Measurements from ENCODE around the gene PPP1R26.

The PPP1R26 gene

DNA sequence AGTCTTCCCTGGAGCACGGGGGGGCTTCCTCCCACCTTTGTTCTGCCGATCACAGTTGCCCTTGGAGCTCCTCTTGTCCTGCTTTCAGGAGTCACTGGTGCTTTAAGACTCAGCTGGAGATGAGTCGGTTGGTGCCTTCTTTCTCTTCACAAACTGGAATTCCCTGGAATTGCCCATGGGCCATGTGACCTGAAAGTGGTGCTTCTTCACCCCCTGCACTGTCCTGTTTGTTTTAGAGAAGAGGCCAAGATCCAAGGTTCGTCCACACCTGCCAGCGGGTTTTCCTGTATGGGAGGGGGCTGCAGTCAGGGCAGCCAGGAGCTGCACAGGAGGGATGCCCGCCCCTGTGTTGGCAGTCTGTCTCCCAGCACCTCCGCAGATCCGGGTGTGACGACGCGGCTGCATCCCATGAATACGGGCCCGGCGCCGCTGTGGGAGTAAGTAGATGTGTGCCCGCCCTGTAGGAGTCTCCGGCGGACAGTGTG is 11.4 kb downstream of the PPP1R26 start:
- no peak for DNase-seq (ENCODE audit: low read depth)
- H3K4me3 ChIP-seq (ENCODE audit: low read depth, low read length), result no peak overlapping the region
- TF ChIP-seq, protein P1, sequence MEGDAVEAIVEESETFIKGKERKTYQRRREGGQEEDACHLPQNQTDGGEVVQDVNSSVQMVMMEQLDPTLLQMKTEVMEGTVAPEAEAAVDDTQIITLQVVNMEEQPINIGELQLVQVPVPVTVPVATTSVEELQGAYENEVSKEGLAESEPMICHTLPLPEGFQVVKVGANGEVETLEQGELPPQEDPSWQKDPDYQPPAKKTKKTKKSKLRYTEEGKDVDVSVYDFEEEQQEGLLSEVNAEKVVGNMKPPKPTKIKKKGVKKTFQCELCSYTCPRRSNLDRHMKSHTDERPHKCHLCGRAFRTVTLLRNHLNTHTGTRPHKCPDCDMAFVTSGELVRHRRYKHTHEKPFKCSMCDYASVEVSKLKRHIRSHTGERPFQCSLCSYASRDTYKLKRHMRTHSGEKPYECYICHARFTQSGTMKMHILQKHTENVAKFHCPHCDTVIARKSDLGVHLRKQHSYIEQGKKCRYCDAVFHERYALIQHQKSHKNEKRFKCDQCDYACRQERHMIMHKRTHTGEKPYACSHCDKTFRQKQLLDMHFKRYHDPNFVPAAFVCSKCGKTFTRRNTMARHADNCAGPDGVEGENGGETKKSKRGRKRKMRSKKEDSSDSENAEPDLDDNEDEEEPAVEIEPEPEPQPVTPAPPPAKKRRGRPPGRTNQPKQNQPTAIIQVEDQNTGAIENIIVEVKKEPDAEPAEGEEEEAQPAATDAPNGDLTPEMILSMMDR (IDR thresholded peaks at IDR 0.05; ENCODE audit: low read depth, low read length, missing control alignments), result no peak
- in situ Hi-C loops (cut with HindIII; ENCODE audit: low sequenced_read_pairs), result no loop called here

GRCh38 chr9:135491764-135492163 is 12.2 kb downstream of the PPP1R26 start:
- no peak for DNase-seq (ENCODE audit: low read depth)
- in situ Hi-C loops (cut with HindIII; ENCODE audit: low sequenced_read_pairs), result no loop called here
- TF ChIP-seq, protein P1 (IDR thresholded peaks at IDR 0.05; ENCODE audit: low read depth, low read length, missing control alignments), result no peak
- H3K4me3 ChIP-seq (ENCODE audit: low read depth, low read length), result no peak overlapping the region

DNA sequence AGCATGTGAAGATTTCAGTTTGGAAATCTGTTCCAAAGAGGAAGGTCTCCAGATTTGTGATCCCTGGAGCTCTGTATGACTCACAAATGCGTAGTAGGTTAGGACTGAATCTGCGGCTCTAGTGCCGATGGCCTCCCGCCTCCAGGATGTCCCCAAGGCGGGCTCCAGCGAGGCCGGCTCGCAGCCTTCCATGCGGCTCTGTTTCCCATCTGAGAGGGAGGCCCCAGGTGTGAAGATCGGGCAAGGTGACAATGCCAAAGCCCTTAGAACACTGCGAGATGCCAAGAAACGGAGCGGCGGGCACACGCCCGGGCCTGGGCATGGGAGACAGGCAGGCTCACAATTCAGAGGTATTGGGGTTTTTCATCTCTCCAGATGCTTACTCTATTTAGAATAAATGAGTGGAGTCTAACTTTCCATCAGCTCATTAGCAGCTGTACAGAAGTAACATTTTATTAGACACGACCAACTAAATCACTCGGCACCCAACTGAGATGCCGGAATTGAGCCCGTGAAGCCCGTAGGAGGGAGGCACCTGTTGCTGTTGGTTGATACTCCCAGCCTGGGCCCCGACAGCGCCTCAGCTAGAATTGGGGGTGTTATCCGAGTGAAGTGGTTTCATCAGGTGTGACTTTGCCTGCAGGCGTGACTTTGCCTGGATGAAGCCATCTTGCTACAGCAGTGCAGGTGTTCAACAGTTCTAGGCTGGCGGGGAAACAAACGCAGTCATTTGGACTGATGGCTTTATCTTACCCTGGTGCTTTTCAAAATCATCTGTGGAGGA is 13.5 kb downstream of the PPP1R26 start:
- DNase-seq (ENCODE audit: low read depth), result no peak
- no peak overlapping the region for H3K4me3 ChIP-seq (ENCODE audit: low read depth, low read length)
- in situ Hi-C loops (cut with HindIII; ENCODE audit: low sequenced_read_pairs), result no loop called here
- TF ChIP-seq, protein P1 (IDR thresholded peaks at IDR 0.05; ENCODE audit: low read depth, low read length, missing control alignments), result no peak

DNA sequence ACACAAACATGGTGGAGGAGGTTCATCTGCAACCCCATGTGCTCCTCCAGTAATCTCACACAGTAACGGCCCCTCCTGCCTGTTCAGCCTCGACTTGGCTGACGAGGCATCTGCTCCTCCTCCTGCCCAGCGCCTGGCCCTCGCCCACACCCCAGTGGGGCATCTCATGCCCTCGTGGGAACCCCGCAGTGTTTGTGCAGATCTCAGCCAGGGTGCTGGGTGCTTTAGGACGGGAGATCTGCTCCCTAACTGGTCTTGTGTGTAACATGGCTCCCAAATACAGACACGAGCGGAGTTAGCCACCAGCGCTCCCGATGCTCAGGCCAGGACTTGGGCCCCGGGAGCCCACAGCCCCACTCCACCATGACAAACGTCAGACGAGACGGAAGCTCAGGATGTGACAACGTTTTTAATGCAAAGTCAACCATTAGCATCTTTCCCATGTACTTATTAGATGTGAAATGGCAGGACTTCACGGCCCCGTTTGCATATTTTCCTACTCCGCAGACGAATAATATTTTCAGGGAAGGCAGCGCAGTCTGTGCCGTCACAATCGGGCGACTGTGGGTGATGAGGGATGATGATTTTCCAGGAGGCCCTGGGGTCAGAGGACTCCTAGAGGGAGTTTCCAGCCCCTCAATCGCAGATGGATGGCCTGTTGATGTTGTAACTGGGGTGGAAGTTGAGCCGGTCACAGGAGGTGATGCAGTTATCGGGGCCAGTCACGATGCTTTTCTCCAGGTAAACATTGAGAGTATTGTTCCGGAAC is 15.4 kb downstream of the PPP1R26 start:
- in situ Hi-C loops (cut with HindIII; ENCODE audit: low sequenced_read_pairs), result no loop called here
- no peak for DNase-seq (ENCODE audit: low read depth)
- no peak overlapping the region for H3K4me3 ChIP-seq (ENCODE audit: low read depth, low read length)
- TF ChIP-seq, protein P1 (IDR thresholded peaks at IDR 0.05; ENCODE audit: low read depth, low read length, missing control alignments), result no peak

DNA sequence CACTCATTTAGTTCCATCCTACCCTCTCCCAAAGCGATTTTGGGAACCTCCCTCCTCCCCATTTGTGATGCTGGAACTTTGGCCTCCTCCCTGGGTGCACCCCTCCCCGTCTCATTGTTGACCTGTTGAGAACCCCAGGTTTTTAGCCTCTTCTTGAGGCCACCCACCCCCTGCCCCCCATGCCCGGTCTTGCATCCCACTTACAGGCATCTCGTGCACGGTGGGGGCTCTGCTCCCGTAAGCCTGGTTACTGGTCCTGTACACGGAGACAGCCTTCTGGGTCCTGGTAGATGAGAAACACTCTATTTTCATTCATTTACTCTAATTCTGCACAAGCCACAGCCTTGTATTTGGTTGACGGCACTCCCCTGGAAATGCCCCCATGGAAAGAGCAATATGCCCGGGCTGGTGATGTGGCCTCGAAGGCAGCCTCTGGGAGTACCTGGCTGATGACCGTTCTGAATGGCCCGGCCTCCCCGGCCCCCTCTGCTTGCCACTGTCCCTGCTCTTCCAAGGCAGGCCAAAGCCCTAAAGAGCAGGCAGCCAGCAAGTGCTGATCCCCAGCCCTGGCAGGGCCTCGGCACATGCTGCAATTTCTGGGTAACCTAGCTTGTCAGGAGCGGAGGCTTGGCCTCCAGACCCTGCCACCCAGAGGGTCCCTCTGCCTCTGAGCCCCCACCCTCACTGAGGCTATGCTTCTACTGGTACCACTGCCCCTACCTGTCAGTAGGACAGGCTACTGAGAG is 19.0 kb downstream of the PPP1R26 start:
- TF ChIP-seq, protein P1 (IDR thresholded peaks at IDR 0.05; ENCODE audit: low read depth, low read length, missing control alignments), result no peak
- no peak for DNase-seq (ENCODE audit: low read depth)
- in situ Hi-C loops (cut with HindIII; ENCODE audit: low sequenced_read_pairs), result no loop called here
- H3K4me3 ChIP-seq (ENCODE audit: low read depth, low read length), result no peak overlapping the region

Data from astrocyte of the cerebellum (primary cell).